Measurements from ENCODE around the gene RUFY1.
"Not testable (repeated sequence)": the region's sequence is repeated elsewhere in the genome, so short reads cannot be mapped to it uniquely, and the experiment has no call there.

- not testable (repeated sequence) for TF ChIP-seq POLR2A, POLR2AphosphoS5, TAF1, POU2F2 (IDR thresholded peaks at IDR 0.05; ENCODE audit: low read depth, low read length)
Observed at GRCh38 chr5:179658179-179658856, 108.0 kb downstream of the RUFY1 start.
